SK-N-DZ (cell line): ENCODE results near the gene UVSSA.
"Not testable (repeated sequence)": the region's sequence is repeated elsewhere in the genome, so short reads cannot be mapped to it uniquely, and the experiment has no call there.

Experiments
- DNase-seq: peaks from one replicate; pipeline ENCODE4 v3.0.0-alpha.2; 2015; ENCODE audit warnings: low spot score

UVSSA gene

GRCh38 chr4:1375761-1376322 lies 28.8 kb downstream of the UVSSA start:
- DNase-seq: no peak

GRCh38 chr4:1376391-1376840 lies 29.4 kb downstream of the UVSSA start:
- no peak for DNase-seq

GRCh38 chr4:1376841-1377605 lies 30.0 kb downstream of the UVSSA start:
- no peak for DNase-seq

- no peak for DNase-seq
These were observed 30.7 kb downstream of the UVSSA start for GRCh38 chr4:1377606-1378261.

GRCh38 chr4:1378559-1379231 lies 31.7 kb downstream of the UVSSA start:
- no peak for DNase-seq

- DNase-seq: no peak
These were observed 32.4 kb downstream of the UVSSA start for GRCh38 chr4:1379351-1379781.

GRCh38 chr4:1379801-1380331 lies 32.9 kb downstream of the UVSSA start:
- no peak for DNase-seq

GRCh38 chr4:1380368-1381151 lies 33.6 kb downstream of the UVSSA start:
- DNase-seq: no peak

GRCh38 chr4:1381181-1381621 lies 34.2 kb downstream of the UVSSA start:
- DNase-seq: no peak

GRCh38 chr4:1381944-1382541 lies 35.0 kb downstream of the UVSSA start:
- DNase-seq: no peak

GRCh38 chr4:1382776-1383727 lies 36.0 kb downstream of the UVSSA start:
- no peak for DNase-seq

GRCh38 chr4:1383728-1384591 lies 37.0 kb downstream of the UVSSA start:
- no peak for DNase-seq

- no peak for DNase-seq
These were observed 37.8 kb downstream of the UVSSA start for GRCh38 chr4:1384675-1385372.

GRCh38 chr4:1385373-1386340 lies 38.6 kb downstream of the UVSSA start:
- no peak for DNase-seq

GRCh38 chr4:1393363-1393762 lies 46.4 kb downstream of the UVSSA start:
- not testable (repeated sequence) for DNase-seq

- no peak for DNase-seq
These were observed 46.9 kb downstream of the UVSSA start for GRCh38 chr4:1393866-1394265.
